ENCODE results near the gene KRT9. TPM values are rescaled to one million over a fixed set of nuclear protein-coding genes. Genes with fewer than 3 reads are reported as not detected.

The KRT9 gene
- total RNA-seq, 1 donor from 2014 or later, result not detected

Other genes with a start within 250 kb of the KRT9 start
- not detected for gene KRT33A, start 221.2 kb downstream of the KRT9 start, total RNA-seq
- gene KRT33B, start 202.2 kb downstream of the KRT9 start, total RNA-seq, result not detected
- gene KRT34, start 189.8 kb downstream of the KRT9 start, total RNA-seq, result not detected
- gene KRT31, start 174.5 kb downstream of the KRT9 start, total RNA-seq, result not detected
- not detected for gene KRT37, start 147.5 kb downstream of the KRT9 start, total RNA-seq
- gene KRT38, start 131.1 kb downstream of the KRT9 start, total RNA-seq, result not detected
- not detected for gene KRT32, start 104.7 kb downstream of the KRT9 start, total RNA-seq
- gene KRT35, start 90.9 kb downstream of the KRT9 start, total RNA-seq, result not detected
- gene KRT36, start 82.1 kb downstream of the KRT9 start, total RNA-seq, result not detected
- gene KRT13, start 66.4 kb downstream of the KRT9 start, total RNA-seq, result 2,358 TPM
- 147 TPM for gene KRT15, start 53.2 kb downstream of the KRT9 start, total RNA-seq
- 2,124 TPM for gene KRT19, start 43.8 kb downstream of the KRT9 start, total RNA-seq
- gene KRT14, start 14.8 kb upstream of the KRT9 start, total RNA-seq, result 0.52 TPM
- 0.73 TPM for gene KRT16, start 40.7 kb upstream of the KRT9 start, total RNA-seq
- gene KRT17, start 52.5 kb upstream of the KRT9 start, total RNA-seq, result 223 TPM
- 1,012 TPM for gene EIF1, start 116.8 kb upstream of the KRT9 start, total RNA-seq
- gene GAST, start 140.3 kb upstream of the KRT9 start, total RNA-seq, result not detected
- 0.47 TPM for gene HAP1, start 162.6 kb upstream of the KRT9 start, total RNA-seq
- 277 TPM for gene JUP, start 214.7 kb upstream of the KRT9 start, total RNA-seq
- gene P3H4, start 239.9 kb upstream of the KRT9 start, total RNA-seq, result 7.8 TPM
- 42.0 TPM for gene FKBP10, start 240.9 kb upstream of the KRT9 start, total RNA-seq